Uterus (tissue), 2 donors: Measurements from ENCODE around the gene HOXA13.

Source experiments
- CTCF ChIP-seq, 4 experiments: fragments of 200-600 bp in 2 of 4; fragments of 450-650 bp in 2 of 4; sonication (generic) in 2 of 4; IDR thresholded peaks; one replicate each; pipeline ENCODE4 v1.5.1; 2016 to 2019; ENCODE audit warnings: antibody characterized with exemption in 4 of 4, mild to moderate bottlenecking in 2 of 4, moderate library complexity in 1 of 4
- POLR2A ChIP-seq, 2 donors: fragments of 450-650 bp; IDR thresholded peaks; one replicate each; pipeline ENCODE4 v1.6.1; 2016; ENCODE audit warnings: antibody characterized with exemption in 2 of 2, mild to moderate bottlenecking in 1 of 2, moderate library complexity in 1 of 2

- TF ChIP-seq POLR2A (IDR thresholded peaks at IDR 0.05) = no peak
- no peak for TF ChIP-seq CTCF (IDR thresholded peaks at IDR 0.05)
These were observed 36.4 kb downstream of the HOXA13 start for GRCh38 chr7:27163288-27164044.
